HCT116 (cell line): ENCODE results near the gene CENPP. TPM values are rescaled to one million over a fixed set of nuclear protein-coding genes. Genes with fewer than 3 reads are reported as not detected.

Experiments
- ATAC-seq: fragments of 200-7000 bp; cut with Tn5 transposase; 2 replicates; pipeline ENCODE4 v1.9.1; 2020; ENCODE audit warnings: mild to moderate bottlenecking, moderate library complexity
- BruUV-seq: library from RNA; stranded (reverse); fragments of 400-500 nt; replicated peaks from 2 replicates; lab custom pipeline; 2021; lab: Mats Ljungman, UMichigan
- CTCF ChIA-PET: fragments of 300-600 bp; sonication (Branson Sonifier 250); formaldehyde crosslinking; loops from one replicate; lab custom pipeline; 2021; ENCODE audit warnings: antibody characterized with exemption; lab: Charles Lee
- POLR2A ChIA-PET: fragments of 300-600, 350-600 bp; sonication (Branson Sonifier 250); formaldehyde crosslinking; loops from one replicate; lab custom pipeline; 2021; ENCODE audit warnings: antibody characterized with exemption; lab: Charles Lee
- RAD21 ChIA-PET, 2 experiments: fragments of 300-600 bp; sonication (Branson Sonifier 250); formaldehyde crosslinking; loops; one replicate each; lab custom pipeline; 2023; ENCODE audit warnings: low total read pairs in 2 of 2; ENCODE audit not compliant: uncharacterized antibody in 2 of 2, unreplicated experiment in 2 of 2, low non-redundant PET in 1 of 2; lab: Charles Lee
- DNase-seq: peaks from one replicate; pipeline ENCODE4 v3.0.0-alpha.2; 2010; ENCODE audit warnings: low read depth, low spot score
- H2AFZ ChIP-seq: fragments of 200-600 bp; shearing (Covaris generic), sonication (generic); 2 replicates; pipeline ENCODE4 v1.6.1; 2017; ENCODE audit warnings: low read depth, mixed run types, mixed read lengths, antibody characterized with exemption, low read length; ENCODE audit not compliant: poor library complexity, severe bottlenecking
- H3K27ac ChIP-seq: 2 replicates; pipeline ENCODE4 v1.5.1; 2012; ENCODE audit warnings: low read depth, low read length
- H3K27me3 ChIP-seq: fragments of 200-600 bp; sonication (generic); 2 replicates; pipeline ENCODE4 v1.6.1; 2016; ENCODE audit warnings: mixed run types, low read length, mixed read lengths; ENCODE audit not compliant: insufficient read depth
- H3K36me3 ChIP-seq, 2 experiments: fragments of 200-500 bp in 1 of 2; fragments of 200-600 bp in 1 of 2; sonication (Bioruptor generic) in 1 of 2; sonication (generic) in 1 of 2; 2 replicates each; pipeline versions ENCODE4 v1.5.1 to v1.6.1; 2014 to 2016; ENCODE audit warnings: low read length in 2 of 2, inconsistent platforms in 1 of 2, mixed read lengths in 1 of 2, mixed run types in 1 of 2; ENCODE audit not compliant: insufficient read depth in 2 of 2, control insufficient read depth in 1 of 2
- H3K4me1 ChIP-seq, 2 experiments: fragments of 200-600 bp in 1 of 2; sonication (generic) in 1 of 2; 2 replicates each; pipeline versions ENCODE4 v1.5.1 to v1.6.1; 2012 to 2017; ENCODE audit warnings: low read length in 2 of 2, inconsistent platforms in 1 of 2, mild to moderate bottlenecking in 1 of 2, mixed read lengths in 1 of 2, mixed run types in 1 of 2, moderate library complexity in 1 of 2; ENCODE audit not compliant: insufficient read depth in 2 of 2, control insufficient read depth in 1 of 2
- H3K4me2 ChIP-seq: fragments of 200-600 bp; sonication (generic); 2 replicates; pipeline ENCODE4 v1.6.1; 2017; ENCODE audit warnings: mixed run types, low read length, mixed read lengths
- H3K4me3 ChIP-seq, 2 experiments: fragments of 200-600 bp in 1 of 2; sonication (generic) in 1 of 2; replicated peaks in 1 of 2; 2 replicates each; pipeline ENCODE4 v1.5.1; 2011 to 2016; ENCODE audit warnings: low read length in 2 of 2, control low read depth in 1 of 2, low read depth in 1 of 2, mild to moderate bottlenecking in 1 of 2, mixed read lengths in 1 of 2, mixed run types in 1 of 2
- H3K79me2 ChIP-seq: fragments of 200-600 bp; sonication (generic); 2 replicates; pipeline ENCODE4 v1.6.1; 2017; ENCODE audit warnings: mild to moderate bottlenecking, mixed run types, low read length, moderate library complexity, mixed read lengths; ENCODE audit not compliant: insufficient read depth
- H3K9ac ChIP-seq: fragments of 200-600 bp; sonication (generic); 2 replicates; pipeline ENCODE4 v1.6.1; 2016; ENCODE audit warnings: low read length, mixed read lengths
- H3K9me2 ChIP-seq: fragments of 200-600 bp; sonication (generic), shearing (Covaris generic); 2 replicates; pipeline ENCODE4 v1.6.1; 2017; ENCODE audit warnings: mixed run types, mild to moderate bottlenecking, moderate library complexity; ENCODE audit not compliant: insufficient read depth
- H3K9me3 ChIP-seq, 2 experiments: fragments of 200-500 bp in 1 of 2; fragments of 200-600 bp in 1 of 2; sonication (Bioruptor generic) in 1 of 2; sonication (generic) in 1 of 2; 2 replicates each; pipeline ENCODE4 v1.6.1; 2014 to 2017; ENCODE audit warnings: low read length in 2 of 2, mixed read lengths in 2 of 2, inconsistent platforms in 1 of 2, low read depth in 1 of 2, mild to moderate bottlenecking in 1 of 2, mixed run types in 1 of 2, moderate library complexity in 1 of 2; ENCODE audit not compliant: control insufficient read depth in 1 of 2, insufficient read depth in 1 of 2
- H4K20me1 ChIP-seq: fragments of 200-600 bp; sonication (generic), shearing (Covaris generic); 2 replicates; pipeline ENCODE4 v1.6.1; 2017; ENCODE audit warnings: mixed run types, mild to moderate bottlenecking, moderate library complexity; ENCODE audit not compliant: insufficient read depth
- CBX3 ChIP-seq: IDR thresholded peaks from 2 replicates; pipeline ENCODE4 v1.6.1; 2012; ENCODE audit warnings: low read depth
- EGR1 ChIP-seq: IDR thresholded peaks from 2 replicates; pipeline ENCODE4 v1.6.1; 2012; ENCODE audit warnings: low read depth
- ELF1 ChIP-seq: IDR thresholded peaks from 2 replicates; pipeline ENCODE4 v1.6.1; 2012; ENCODE audit warnings: low read depth, borderline replicate concordance
- EZH2 ChIP-seq: fragments of 200-600 bp; sonication (generic); IDR thresholded peaks from 2 replicates; pipeline ENCODE4 v1.6.1; 2017; ENCODE audit warnings: antibody characterized with exemption, mixed run types
- FOSL1 ChIP-seq: IDR thresholded peaks from 2 replicates; pipeline ENCODE4 v1.6.1; 2012; ENCODE audit warnings: low read depth
- JUND ChIP-seq: IDR thresholded peaks from 2 replicates; pipeline ENCODE4 v1.6.1; 2012
- MAX ChIP-seq: IDR thresholded peaks from 2 replicates; pipeline ENCODE4 v1.6.1; 2012
- POLR2A ChIP-seq: IDR thresholded peaks from 2 replicates; pipeline ENCODE4 v1.7.0; 2011; ENCODE audit warnings: borderline replicate concordance; ENCODE audit not compliant: insufficient read depth, insufficient read length; ENCODE audit errors: extremely low read depth
- RAD21 ChIP-seq: IDR thresholded peaks from 2 replicates; pipeline ENCODE4 v1.6.1; 2012; ENCODE audit warnings: low read depth, mild to moderate bottlenecking
- SIN3A ChIP-seq: IDR thresholded peaks from 2 replicates; pipeline ENCODE4 v1.6.1; 2012; ENCODE audit warnings: low read depth
- SRF ChIP-seq: IDR thresholded peaks from 2 replicates; pipeline ENCODE4 v1.6.1; 2012; ENCODE audit warnings: low read depth
- YY1 ChIP-seq: IDR thresholded peaks from 2 replicates; pipeline ENCODE4 v1.6.1; 2011; ENCODE audit warnings: low read length, low read depth, moderate library complexity, mild to moderate bottlenecking; ENCODE audit not compliant: insufficient replicate concordance; ENCODE audit errors: extremely low read depth
- ZFX ChIP-seq: fragments of 450-650 bp; IDR thresholded peaks from 2 replicates; pipeline ENCODE4 v1.6.1; 2017
- intact Hi-C: fragments of 100-400 bp; cut with micrococcal nuclease; formaldehyde crosslinking; loops from 2 replicates; pipeline ENCODE4 v1.10.0; 2022
- total RNA-seq: library from RNA; stranded (reverse); gene quantifications from one replicate; pipeline ENCODE4 v1.2.1, GENCODE V29; 2021; ENCODE audit not compliant: unreplicated experiment
- TF ChIP-seq, protein P1 (sequence below): IDR thresholded peaks from 2 replicates; pipeline ENCODE4 v1.6.1; 2011; ENCODE audit warnings: mild to moderate bottlenecking, low read length, moderate library complexity; ENCODE audit not compliant: insufficient replicate concordance; ENCODE audit errors: extremely low read depth
- TF ChIP-seq, protein P2 (sequence below): IDR thresholded peaks from 2 replicates; pipeline ENCODE4 v1.6.1; 2012; ENCODE audit warnings: low read depth

Gene CENPP
- total RNA-seq, 1 experiment from 2014 or later, result 7.0 TPM

- H3K9me3 ChIP-seq, result no peaks in the 10 kb centered on the region
- no peak overlapping the region for H2AFZ ChIP-seq
- H3K4me3 ChIP-seq, result no peak overlapping the region
- peaks cover 2 to 12% of the 10 kb centered on the region in 2 experiments; a peak in 3 of 4 replicates for H3K36me3 ChIP-seq
- TF ChIP-seq RAD21 (no peak), SIN3A (no peak), YY1 (no peak), JUND (no peak), EGR1 (no peak), EZH2 (no peak), SRF (no peak), ELF1 (no peak), POLR2A (no peak), FOSL1 (no peak), MAX (no peak), CBX3 (no peak), ZFX (no peak)
- TF ChIP-seq, protein P1, sequence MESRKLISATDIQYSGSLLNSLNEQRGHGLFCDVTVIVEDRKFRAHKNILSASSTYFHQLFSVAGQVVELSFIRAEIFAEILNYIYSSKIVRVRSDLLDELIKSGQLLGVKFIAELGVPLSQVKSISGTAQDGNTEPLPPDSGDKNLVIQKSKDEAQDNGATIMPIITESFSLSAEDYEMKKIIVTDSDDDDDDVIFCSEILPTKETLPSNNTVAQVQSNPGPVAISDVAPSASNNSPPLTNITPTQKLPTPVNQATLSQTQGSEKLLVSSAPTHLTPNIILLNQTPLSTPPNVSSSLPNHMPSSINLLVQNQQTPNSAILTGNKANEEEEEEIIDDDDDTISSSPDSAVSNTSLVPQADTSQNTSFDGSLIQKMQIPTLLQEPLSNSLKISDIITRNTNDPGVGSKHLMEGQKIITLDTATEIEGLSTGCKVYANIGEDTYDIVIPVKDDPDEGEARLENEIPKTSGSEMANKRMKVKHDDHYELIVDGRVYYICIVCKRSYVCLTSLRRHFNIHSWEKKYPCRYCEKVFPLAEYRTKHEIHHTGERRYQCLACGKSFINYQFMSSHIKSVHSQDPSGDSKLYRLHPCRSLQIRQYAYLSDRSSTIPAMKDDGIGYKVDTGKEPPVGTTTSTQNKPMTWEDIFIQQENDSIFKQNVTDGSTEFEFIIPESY, result no peak
- TF ChIP-seq, protein P2, sequence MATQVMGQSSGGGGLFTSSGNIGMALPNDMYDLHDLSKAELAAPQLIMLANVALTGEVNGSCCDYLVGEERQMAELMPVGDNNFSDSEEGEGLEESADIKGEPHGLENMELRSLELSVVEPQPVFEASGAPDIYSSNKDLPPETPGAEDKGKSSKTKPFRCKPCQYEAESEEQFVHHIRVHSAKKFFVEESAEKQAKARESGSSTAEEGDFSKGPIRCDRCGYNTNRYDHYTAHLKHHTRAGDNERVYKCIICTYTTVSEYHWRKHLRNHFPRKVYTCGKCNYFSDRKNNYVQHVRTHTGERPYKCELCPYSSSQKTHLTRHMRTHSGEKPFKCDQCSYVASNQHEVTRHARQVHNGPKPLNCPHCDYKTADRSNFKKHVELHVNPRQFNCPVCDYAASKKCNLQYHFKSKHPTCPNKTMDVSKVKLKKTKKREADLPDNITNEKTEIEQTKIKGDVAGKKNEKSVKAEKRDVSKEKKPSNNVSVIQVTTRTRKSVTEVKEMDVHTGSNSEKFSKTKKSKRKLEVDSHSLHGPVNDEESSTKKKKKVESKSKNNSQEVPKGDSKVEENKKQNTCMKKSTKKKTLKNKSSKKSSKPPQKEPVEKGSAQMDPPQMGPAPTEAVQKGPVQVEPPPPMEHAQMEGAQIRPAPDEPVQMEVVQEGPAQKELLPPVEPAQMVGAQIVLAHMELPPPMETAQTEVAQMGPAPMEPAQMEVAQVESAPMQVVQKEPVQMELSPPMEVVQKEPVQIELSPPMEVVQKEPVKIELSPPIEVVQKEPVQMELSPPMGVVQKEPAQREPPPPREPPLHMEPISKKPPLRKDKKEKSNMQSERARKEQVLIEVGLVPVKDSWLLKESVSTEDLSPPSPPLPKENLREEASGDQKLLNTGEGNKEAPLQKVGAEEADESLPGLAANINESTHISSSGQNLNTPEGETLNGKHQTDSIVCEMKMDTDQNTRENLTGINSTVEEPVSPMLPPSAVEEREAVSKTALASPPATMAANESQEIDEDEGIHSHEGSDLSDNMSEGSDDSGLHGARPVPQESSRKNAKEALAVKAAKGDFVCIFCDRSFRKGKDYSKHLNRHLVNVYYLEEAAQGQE, result no peak
- CTCF ChIA-PET, result no interaction called here
- H3K79me2 ChIP-seq, result peaks cover 36% of the 10 kb centered on the region
- H3K4me1 ChIP-seq, result no peaks in the 10 kb centered on the region
- no peaks in the 10 kb centered on the region for H4K20me1 ChIP-seq
- H3K9me2 ChIP-seq, result no peaks in the 10 kb centered on the region
- RAD21 ChIA-PET, result no interaction called here
- no peak overlapping the region for H3K4me2 ChIP-seq
- H3K27me3 ChIP-seq, result no peaks in the 10 kb centered on the region
- H3K9ac ChIP-seq, result no peak overlapping the region
- ATAC-seq (no peak), DNase-seq (no peak)
- no peak overlapping the region; the same call in 1 of the 2 replicates for H3K27ac ChIP-seq
- POLR2A ChIA-PET, result no interaction called here
- intact Hi-C loops, result no loop called here
- BruUV-seq, result no TSS peak
Measured at GRCh38 chr9:92654481-92655301, 328.9 kb downstream of the CENPP start.
